ENCODE results near the gene RAD51B.

DNA sequence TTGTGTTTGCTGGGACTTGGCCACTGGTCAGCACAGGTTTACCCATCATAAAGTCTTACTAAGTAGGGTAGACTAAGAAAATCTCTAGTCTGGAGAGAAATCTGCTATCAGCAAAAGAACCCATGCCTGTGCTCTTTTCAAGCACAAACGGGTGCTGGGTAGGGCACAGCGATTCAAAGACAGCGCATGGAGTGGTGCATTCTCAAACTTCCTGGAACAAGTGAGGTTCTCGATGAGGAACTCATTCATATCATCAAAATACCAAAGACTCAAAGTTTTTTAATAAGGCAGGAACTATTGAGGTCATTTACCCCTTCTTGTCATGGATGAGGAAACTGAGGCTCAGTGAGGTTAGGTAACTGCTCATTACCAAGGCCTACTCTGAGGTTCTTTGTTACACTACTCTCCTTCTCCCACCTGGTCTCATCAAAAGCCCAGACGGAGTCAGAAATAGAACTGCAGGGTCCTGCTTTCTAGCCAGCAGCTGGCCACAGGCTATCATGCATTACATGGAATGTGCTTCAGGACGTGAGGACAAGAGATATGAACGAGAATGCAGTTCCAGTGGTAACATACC lies 583.0 kb downstream of the RAD51B start:
- TF ChIP-seq CTCF (IDR thresholded peaks at IDR 0.05) (no peak), NFE2L1 (CRISPR knock-in tag; IDR thresholded peaks at IDR 0.05) (no peak), MAX (CRISPR knock-in tag; IDR thresholded peaks at IDR 0.05) (no peak), ATF3 (CRISPR knock-in tag; conservative IDR thresholded peaks at IDR 0.05) (no peak), GABPB1 (CRISPR knock-in tag; IDR thresholded peaks at IDR 0.05) (no peak)
